ENCODE data around the gene MRGPRF. TPM values are rescaled to one million over a fixed set of nuclear protein-coding genes. Genes with fewer than 3 reads are reported as not detected.
A peak's percentile ranks its signal among the peaks of the same experiment; 100 is the strongest.

The MRGPRF gene
- total RNA-seq, 1 donor from 2014 or later = 13.2 TPM

DNA sequence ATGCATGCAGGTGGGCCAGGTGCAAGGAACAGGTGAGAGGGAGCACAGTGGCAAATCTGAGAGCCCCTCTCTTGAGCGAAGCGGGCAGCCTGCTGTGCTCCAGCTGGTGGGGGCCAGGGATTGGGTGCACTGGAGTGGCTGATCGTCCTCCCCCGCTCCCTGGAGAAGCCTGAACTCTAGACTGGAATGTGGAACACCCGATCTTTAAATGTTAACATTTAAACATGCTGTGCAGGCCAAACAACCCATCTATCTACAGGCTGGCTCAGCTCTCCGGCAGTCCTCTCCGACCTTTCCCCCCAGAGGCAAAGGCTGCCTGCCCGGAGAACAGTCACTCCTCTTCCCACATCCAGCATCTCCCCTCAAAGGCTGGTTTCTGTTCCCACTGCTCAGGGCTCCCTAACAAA lies 5.1 kb downstream of the MRGPRF start:
- TF ChIP-seq, protein P1, sequence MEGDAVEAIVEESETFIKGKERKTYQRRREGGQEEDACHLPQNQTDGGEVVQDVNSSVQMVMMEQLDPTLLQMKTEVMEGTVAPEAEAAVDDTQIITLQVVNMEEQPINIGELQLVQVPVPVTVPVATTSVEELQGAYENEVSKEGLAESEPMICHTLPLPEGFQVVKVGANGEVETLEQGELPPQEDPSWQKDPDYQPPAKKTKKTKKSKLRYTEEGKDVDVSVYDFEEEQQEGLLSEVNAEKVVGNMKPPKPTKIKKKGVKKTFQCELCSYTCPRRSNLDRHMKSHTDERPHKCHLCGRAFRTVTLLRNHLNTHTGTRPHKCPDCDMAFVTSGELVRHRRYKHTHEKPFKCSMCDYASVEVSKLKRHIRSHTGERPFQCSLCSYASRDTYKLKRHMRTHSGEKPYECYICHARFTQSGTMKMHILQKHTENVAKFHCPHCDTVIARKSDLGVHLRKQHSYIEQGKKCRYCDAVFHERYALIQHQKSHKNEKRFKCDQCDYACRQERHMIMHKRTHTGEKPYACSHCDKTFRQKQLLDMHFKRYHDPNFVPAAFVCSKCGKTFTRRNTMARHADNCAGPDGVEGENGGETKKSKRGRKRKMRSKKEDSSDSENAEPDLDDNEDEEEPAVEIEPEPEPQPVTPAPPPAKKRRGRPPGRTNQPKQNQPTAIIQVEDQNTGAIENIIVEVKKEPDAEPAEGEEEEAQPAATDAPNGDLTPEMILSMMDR (IDR thresholded peaks at IDR 0.05) = no peak
- DNase-seq = peak; percentile 56
- intact Hi-C loops (cut with DNase I) = no loop called here
- H3K9me3 ChIP-seq = no peaks in the 10 kb centered on the region
- peaks cover 24% of the 10 kb centered on the region for H3K27me3 ChIP-seq
- H3K27ac ChIP-seq = peak overlapping the region; percentile 55
- no peak for ATAC-seq
- H3K4me1 ChIP-seq = peaks cover 26% of the 10 kb centered on the region
- H3K36me3 ChIP-seq = peaks cover 4% of the 10 kb centered on the region
- H3K4me3 ChIP-seq = no peak overlapping the region

DNA sequence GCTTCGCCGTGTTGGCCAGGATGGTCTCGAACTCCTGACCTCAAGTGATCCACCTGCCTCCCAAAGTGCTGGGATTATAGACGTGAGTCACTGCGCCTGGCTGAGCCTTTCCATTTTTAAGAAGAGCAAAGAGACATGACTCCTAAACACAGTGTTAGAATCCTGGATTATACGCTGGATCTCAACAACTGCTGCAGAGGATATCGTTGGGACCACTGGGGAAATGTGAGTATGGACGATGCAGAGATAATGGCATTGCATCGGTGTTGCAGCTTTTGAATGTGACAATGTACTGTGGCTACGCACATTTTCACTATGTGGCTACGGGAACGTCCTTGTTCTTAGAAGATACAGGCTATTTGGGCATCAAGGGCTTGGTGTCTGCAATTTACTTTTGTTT lies 6.2 kb downstream of the MRGPRF start:
- ATAC-seq = no peak
- Histone ChIP-seq H3K4me3 (no peak overlapping the region), H3K27ac (no peak overlapping the region), H3K4me1 (peaks cover 26% of the 10 kb centered on the region), H3K9me3 (no peaks in the 10 kb centered on the region), H3K27me3 (peaks cover 13% of the 10 kb centered on the region), H3K36me3 (peaks cover 4% of the 10 kb centered on the region)
- TF ChIP-seq, protein P1 (IDR thresholded peaks at IDR 0.05) = no peak
- DNase-seq = no peak
- intact Hi-C loops (cut with DNase I) = no loop called here

DNA sequence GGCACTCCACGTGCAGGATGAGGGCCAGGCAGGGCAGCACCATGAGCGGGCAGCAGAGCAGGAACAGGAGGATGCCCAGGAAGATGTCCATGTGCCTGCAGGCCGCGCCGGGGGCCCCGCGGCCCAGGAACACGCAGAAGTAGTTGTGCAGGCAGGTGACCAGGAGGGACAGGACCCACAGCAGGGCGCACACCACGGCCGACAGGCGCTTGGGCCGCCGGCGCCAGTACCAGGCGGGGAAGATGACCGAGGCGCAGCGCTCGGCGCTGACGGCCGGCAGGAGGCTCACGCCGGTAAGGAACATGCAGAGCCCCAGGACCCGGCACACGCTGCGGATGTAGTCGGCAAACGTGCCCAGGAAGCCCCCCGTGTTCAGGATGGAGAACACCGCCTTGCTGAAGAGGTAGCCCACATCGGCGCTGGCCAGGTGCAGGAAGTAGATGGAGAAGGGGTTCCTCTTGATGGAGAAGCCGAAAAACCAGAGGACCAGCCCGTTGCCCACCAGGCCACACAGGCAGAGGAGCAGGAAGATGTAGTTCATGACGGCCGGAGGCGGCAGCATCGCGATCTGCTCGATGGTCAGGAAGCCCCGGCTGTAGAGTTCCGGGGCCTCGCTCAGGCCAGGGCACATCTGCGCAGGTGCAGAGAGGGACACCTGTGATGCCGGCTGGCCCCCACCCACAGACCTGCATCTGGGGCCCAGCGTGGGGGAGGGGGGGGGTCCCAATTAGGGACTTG lies 7.2 kb downstream of the MRGPRF start:
- intact Hi-C loops (cut with DNase I) = no loop called here
- peaks cover 4% of the 10 kb centered on the region for H3K36me3 ChIP-seq

DNA sequence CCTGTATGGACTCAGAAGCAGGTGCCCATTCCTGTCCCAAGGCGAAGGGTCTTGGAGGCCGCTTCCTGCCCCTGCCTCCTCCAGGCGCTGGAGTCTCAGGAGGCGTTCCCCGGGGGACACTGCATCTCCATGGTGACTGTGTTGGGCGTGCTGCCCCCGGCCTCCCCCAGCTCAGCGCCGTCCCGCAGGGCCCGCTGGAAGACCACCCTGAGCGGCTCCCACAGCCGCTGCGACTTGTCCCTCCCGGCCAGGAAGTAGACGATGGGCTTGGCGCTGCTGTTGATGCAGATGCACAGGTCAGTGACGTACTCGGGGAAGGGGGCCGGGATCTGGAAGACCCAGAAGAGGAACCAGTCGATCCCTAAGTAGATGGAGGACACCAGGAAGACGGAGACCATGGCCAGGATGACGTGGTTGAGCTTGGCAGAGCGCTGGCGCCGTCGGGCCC lies 7.8 kb downstream of the MRGPRF start:
- H3K27ac ChIP-seq = no peak overlapping the region
- H3K4me1 ChIP-seq = peaks cover 25% of the 10 kb centered on the region
- H3K36me3 ChIP-seq = peaks cover 4% of the 10 kb centered on the region
- intact Hi-C loops (cut with DNase I) = no loop called here
- ATAC-seq (no peak), DNase-seq (no peak)
- no peaks in the 10 kb centered on the region for H3K27me3 ChIP-seq
- no peak overlapping the region for H3K4me3 ChIP-seq
- TF ChIP-seq, protein P1 (IDR thresholded peaks at IDR 0.05) = no peak
- no peaks in the 10 kb centered on the region for H3K9me3 ChIP-seq

More for the DNA sequence above, 7.2 kb downstream of the MRGPRF start:
- no peaks in the 10 kb centered on the region for H3K9me3 ChIP-seq
- DNase-seq (peak; percentile 61), ATAC-seq (no peak)
- H3K4me1 ChIP-seq = peaks cover 26% of the 10 kb centered on the region
- H3K27ac ChIP-seq = no peak overlapping the region
- TF ChIP-seq, protein P1 (IDR thresholded peaks at IDR 0.05) = no peak
- H3K27me3 ChIP-seq = peaks cover 3% of the 10 kb centered on the region
- no peak overlapping the region for H3K4me3 ChIP-seq

DNA sequence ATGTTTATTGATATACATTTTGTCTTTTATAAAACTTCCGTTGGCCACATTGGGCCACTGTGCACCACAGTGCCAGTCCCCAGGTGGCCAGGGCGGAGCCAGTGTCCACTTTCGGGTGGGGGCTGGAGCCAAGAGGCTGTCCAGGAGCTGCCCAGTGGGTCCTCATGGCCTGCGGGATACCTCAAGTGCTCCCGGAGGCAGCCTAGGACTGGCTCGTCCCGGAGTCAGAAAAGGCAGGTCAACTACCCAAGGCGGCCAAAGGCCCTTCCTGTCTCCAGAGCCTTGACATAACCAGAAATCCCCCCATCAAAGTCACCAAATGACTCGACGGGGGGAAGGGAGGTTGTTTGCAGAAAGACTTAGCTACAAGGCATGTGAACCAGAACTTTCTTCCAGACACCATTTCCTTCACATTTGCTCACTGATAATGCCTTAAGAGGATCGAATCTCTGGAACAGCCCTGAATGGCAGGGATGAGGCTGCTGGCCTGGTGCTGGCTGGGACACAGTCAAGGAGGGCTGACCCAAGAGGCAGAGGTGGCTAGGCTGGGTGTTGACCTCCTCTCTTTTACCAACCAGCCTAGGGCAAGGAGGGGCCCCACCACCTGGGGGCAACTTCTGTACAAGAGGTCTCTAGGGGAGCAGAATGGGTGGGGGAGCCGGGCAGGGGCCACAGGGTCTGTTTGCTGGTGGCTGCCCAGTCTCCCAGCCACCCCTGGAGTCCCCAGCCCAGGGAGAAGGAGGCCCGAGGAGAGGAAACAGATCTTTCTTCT lies 8.4 kb downstream of the MRGPRF start:
- Histone ChIP-seq H3K27me3 (no peaks in the 10 kb centered on the region), H3K4me3 (no peak overlapping the region), H3K4me1 (peaks cover 21% of the 10 kb centered on the region), H3K36me3 (peaks cover 4% of the 10 kb centered on the region), H3K9me3 (no peaks in the 10 kb centered on the region), H3K27ac (no peak overlapping the region)
- ATAC-seq = no peak
- TF ChIP-seq, protein P1 (IDR thresholded peaks at IDR 0.05) = no peak
- DNase-seq = peak; percentile 52
- intact Hi-C loops (cut with DNase I) = no loop called here
